ENCODE data around the gene ATP5F1D. TPM values are rescaled to one million over a fixed set of nuclear protein-coding genes. Genes with fewer than 3 reads are reported as not detected.

The ATP5F1D gene
- total RNA-seq, 1 donor from 2014 or later: 167 TPM

DNA sequence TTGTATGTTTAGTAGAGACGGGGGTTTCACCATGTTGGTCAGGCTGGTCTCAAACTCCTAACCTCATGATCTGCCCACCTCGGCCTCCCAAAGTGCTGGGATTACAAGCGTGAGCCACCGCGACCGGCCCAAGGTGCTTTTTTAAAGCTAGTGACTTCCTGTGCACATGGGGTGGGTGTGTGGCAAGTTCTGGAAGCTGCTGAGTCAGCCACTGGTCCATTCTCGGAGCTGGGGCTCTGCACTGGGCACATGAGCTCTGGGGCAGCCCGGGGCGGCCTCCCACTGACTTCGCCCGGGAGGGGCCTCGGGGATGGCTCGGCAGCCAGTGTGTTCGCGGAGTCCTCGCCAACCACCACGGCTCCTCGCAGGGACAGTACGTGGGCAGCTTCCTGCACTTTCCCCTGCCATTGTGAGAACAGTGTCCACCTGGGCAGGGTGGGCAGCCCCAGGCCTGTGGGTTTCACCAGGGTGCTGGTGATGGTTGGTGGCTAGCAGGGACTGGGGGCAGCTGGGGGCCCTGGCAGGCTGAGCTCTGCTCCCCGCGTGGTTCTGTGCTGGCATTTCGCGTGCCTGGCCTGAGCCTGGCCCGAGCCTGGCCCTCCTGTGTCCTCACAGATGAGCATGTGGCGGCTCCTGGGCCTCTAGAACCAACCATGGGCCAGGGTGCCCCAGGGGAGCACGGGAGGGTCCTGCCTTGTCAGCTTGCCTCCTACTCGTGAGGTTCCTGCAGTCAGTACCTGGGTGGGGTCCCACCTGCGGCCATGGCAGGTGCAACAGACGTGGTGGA lies 15.9 kb upstream of the ATP5F1D start:
- Mint-ChIP-seq H3K9me3 (ENCODE audit: unreplicated experiment) (no peaks in the 10 kb centered on the region), H3K4me3 (ENCODE audit: unreplicated experiment) (no peak overlapping the region), H3K4me1 (ENCODE audit: unreplicated experiment) (peaks cover 3% of the 10 kb centered on the region), H3K27ac (ENCODE audit: unreplicated experiment) (peak overlapping the region; percentile 18), H3K27me3 (ENCODE audit: unreplicated experiment) (no peaks in the 10 kb centered on the region), H3K36me3 (ENCODE audit: unreplicated experiment) (peaks cover 2% of the 10 kb centered on the region)
- TF ChIP-seq, protein P1, sequence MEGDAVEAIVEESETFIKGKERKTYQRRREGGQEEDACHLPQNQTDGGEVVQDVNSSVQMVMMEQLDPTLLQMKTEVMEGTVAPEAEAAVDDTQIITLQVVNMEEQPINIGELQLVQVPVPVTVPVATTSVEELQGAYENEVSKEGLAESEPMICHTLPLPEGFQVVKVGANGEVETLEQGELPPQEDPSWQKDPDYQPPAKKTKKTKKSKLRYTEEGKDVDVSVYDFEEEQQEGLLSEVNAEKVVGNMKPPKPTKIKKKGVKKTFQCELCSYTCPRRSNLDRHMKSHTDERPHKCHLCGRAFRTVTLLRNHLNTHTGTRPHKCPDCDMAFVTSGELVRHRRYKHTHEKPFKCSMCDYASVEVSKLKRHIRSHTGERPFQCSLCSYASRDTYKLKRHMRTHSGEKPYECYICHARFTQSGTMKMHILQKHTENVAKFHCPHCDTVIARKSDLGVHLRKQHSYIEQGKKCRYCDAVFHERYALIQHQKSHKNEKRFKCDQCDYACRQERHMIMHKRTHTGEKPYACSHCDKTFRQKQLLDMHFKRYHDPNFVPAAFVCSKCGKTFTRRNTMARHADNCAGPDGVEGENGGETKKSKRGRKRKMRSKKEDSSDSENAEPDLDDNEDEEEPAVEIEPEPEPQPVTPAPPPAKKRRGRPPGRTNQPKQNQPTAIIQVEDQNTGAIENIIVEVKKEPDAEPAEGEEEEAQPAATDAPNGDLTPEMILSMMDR (IDR thresholded peaks at IDR 0.05): no peak
- no peak for DNase-seq (ENCODE audit: extremely low spot score, unreplicated experiment)

DNA sequence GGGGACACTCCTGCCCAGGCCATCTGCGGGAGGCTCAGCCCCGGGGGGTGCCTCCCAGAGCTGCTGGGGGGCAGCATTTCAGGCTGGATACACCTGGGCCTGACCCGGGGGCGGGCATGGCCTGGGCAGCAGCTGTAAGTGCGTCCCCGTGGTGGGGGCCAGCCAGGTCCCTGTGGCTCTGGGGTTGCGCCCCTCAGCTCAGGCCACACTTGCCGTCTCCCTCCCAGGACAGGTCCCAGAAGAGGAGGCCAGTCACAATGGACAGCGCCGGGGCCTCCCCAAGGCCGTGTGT lies 15.4 kb upstream of the ATP5F1D start:
- TF ChIP-seq, protein P1 (IDR thresholded peaks at IDR 0.05): no peak
- no peak for DNase-seq (ENCODE audit: extremely low spot score, unreplicated experiment)
- Mint-ChIP-seq H3K4me1 (ENCODE audit: unreplicated experiment) (peaks cover 3% of the 10 kb centered on the region), H3K4me3 (ENCODE audit: unreplicated experiment) (no peak overlapping the region), H3K27me3 (ENCODE audit: unreplicated experiment) (no peaks in the 10 kb centered on the region), H3K9me3 (ENCODE audit: unreplicated experiment) (no peaks in the 10 kb centered on the region), H3K27ac (ENCODE audit: unreplicated experiment) (no peak overlapping the region), H3K36me3 (ENCODE audit: unreplicated experiment) (peaks cover 2% of the 10 kb centered on the region)

- Mint-ChIP-seq H3K27ac (ENCODE audit: unreplicated experiment) (no peak overlapping the region), H3K4me1 (ENCODE audit: unreplicated experiment) (peaks cover 5% of the 10 kb centered on the region), H3K36me3 (ENCODE audit: unreplicated experiment) (peaks cover 2% of the 10 kb centered on the region), H3K27me3 (ENCODE audit: unreplicated experiment) (no peaks in the 10 kb centered on the region), H3K9me3 (ENCODE audit: unreplicated experiment) (no peaks in the 10 kb centered on the region), H3K4me3 (ENCODE audit: unreplicated experiment) (no peak overlapping the region)
- DNase-seq (ENCODE audit: extremely low spot score, unreplicated experiment): no peak
- TF ChIP-seq, protein P1 (IDR thresholded peaks at IDR 0.05): no peak
Measured at GRCh38 chr19:1226522-1227303, 14.8 kb upstream of the ATP5F1D start.

GRCh38 chr19:1227304-1228054 lies 14.1 kb upstream of the ATP5F1D start:
- TF ChIP-seq, protein P1 (IDR thresholded peaks at IDR 0.05): no peak
- no peak overlapping the region for H3K27ac Mint-ChIP-seq (ENCODE audit: unreplicated experiment)
- H3K4me3 Mint-ChIP-seq (ENCODE audit: unreplicated experiment): no peak overlapping the region
- H3K9me3 Mint-ChIP-seq (ENCODE audit: unreplicated experiment): no peaks in the 10 kb centered on the region
- peaks cover 5% of the 10 kb centered on the region for H3K4me1 Mint-ChIP-seq (ENCODE audit: unreplicated experiment)
- H3K36me3 Mint-ChIP-seq (ENCODE audit: unreplicated experiment): peaks cover 2% of the 10 kb centered on the region
- DNase-seq (ENCODE audit: extremely low spot score, unreplicated experiment): no peak
- H3K27me3 Mint-ChIP-seq (ENCODE audit: unreplicated experiment): no peaks in the 10 kb centered on the region
